Measurements from ENCODE around the gene LDLRAD4.

- no peak for TF ChIP-seq EZH2 (IDR thresholded peaks at IDR 0.05)
- no peak for TF ChIP-seq POLR2AphosphoS5 (IDR thresholded peaks at IDR 0.05; ENCODE audit: borderline replicate concordance, low read depth, low read length)
- TF ChIP-seq FOXP2 (optimal IDR thresholded peaks at IDR 0.05; ENCODE audit: control extremely low read depth, extremely low read length, insufficient read depth) = no peak
These were observed 24.3 kb upstream of the LDLRAD4 start for GRCh38 chr18:13194239-13194638.

Measured in SK-N-MC (cell line).